ENCODE measurements around the gene SLAIN1. TPM values are rescaled to one million over a fixed set of nuclear protein-coding genes. Genes with fewer than 3 reads are reported as not detected.

Gene SLAIN1
- total and polyA plus RNA-seq, 2 experiments from 2014 or later, result not detected

DNA sequence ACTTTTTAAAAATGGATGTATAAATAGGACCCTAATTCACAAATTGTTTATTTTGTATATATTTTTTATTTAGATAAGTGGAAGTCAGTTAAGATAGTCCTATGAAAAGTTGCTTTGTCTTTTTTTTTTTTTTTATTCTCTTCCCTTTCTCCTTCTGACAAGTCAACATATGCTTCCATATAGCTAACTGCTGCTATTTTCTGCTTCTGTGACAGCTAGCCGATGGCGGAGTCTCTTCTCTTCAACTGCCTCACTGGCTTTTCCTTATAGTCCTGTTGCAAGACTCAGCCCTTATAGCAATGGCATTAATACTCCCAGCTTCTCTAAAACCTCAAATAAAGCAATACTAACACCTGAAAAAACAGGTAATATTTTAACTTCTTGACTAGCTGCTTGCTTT, 45.3 kb downstream of the SLAIN1 start:
- H4K20me1 ChIP-seq (ENCODE audit: insufficient read depth), result no peaks in the 10 kb centered on the region
- no peaks in the 10 kb centered on the region for H3K36me3 ChIP-seq (ENCODE audit: low read depth)
- H3K9me2 ChIP-seq (ENCODE audit: insufficient read depth), result no peaks in the 10 kb centered on the region
- H3K4me3 ChIP-seq, result no peak overlapping the region
- H3F3A ChIP-seq (ENCODE audit: insufficient read depth), result no peaks in the 10 kb centered on the region
- DNase-seq, result no peak
- WGBS, 2 experiments (ENCODE audit: low coverage in 1 of 2, low lambda C conversion rate in 2 of 2, missing lambda C conversion rate in 2 of 2), result 82 to 89% methylated on average over 2 of the region's 2 CpGs
- TF ChIP-seq EZH2 (IDR thresholded peaks at IDR 0.05; ENCODE audit: insufficient read depth, poor library complexity, severe bottlenecking) (no peak), EZH2phosphoT487 (IDR thresholded peaks at IDR 0.05; ENCODE audit: insufficient read depth, low read depth) (no peak)
- in situ Hi-C loops (cut with MboI), result no loop called here
- H2AFZ ChIP-seq, result no peak overlapping the region
- H3K4me1 ChIP-seq (ENCODE audit: insufficient read depth), result no peaks in the 10 kb centered on the region
- no peak overlapping the region for H3K9ac ChIP-seq
- H3K27ac ChIP-seq, result no peak overlapping the region
- no peak overlapping the region for H3K4me2 ChIP-seq (ENCODE audit: unreplicated experiment)
- H3K27me3 ChIP-seq (replicated peaks; ENCODE audit: insufficient read depth), result no peaks in the 10 kb centered on the region; the same call in 1 of the 2 replicates
- no peaks in the 10 kb centered on the region for H3K79me2 ChIP-seq (ENCODE audit: insufficient read depth)
- H3K9me3 ChIP-seq (ENCODE audit: low read depth), result no peaks in the 10 kb centered on the region

DNA sequence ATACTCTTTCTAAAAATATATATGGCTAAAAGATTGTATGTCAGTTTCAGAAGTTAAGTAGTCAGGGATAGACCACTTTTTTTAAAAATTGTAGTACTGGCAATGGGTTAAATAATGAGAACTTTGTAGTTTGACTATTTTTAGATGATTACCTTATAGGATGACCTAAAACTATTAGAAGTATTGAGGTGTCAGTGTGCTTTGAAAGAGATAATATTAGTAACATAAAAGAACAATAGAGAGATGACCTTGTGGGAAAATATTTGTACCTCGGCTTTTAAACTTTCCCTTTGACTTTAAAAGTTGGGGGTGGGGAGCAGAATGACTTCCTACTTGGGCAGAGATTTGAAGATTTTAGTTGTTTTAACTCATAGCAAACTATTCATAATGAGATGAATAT, 48.3 kb downstream of the SLAIN1 start:
- TF ChIP-seq EZH2 (IDR thresholded peaks at IDR 0.05; ENCODE audit: insufficient read depth, poor library complexity, severe bottlenecking) (no peak), EZH2phosphoT487 (IDR thresholded peaks at IDR 0.05; ENCODE audit: insufficient read depth, low read depth) (no peak)

DNA sequence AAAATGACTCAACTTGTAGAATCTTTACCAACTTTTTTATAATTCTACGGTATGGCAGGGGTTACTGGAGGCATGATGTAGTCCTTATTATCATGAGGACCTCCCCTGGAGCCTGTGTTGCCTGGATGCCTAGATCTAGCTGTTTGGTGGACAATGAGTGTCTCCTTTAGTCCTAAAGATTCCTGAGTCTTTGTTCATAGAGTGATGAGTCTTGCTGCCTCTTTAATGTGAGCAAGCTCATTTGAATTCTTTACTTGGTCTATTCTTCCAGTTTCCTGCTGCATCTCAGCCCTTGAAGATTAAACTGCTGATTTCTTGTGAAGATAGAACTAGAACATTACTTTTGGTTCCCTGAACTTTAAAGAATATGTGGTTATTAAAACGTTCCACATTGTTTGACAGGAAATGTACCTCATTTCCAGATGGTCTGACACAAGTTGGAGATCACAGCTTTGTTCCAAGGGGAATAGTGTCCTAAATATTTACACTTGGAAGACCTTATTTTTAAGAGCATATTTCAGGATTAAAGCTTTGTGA, 51.9 kb downstream of the SLAIN1 start:
- no peaks in the 10 kb centered on the region; the same call in 1 of the 2 replicates for H3K27me3 ChIP-seq (replicated peaks; ENCODE audit: insufficient read depth)
- H2AFZ ChIP-seq, result no peak overlapping the region
- no peaks in the 10 kb centered on the region for H3K9me3 ChIP-seq (ENCODE audit: low read depth)
- H4K20me1 ChIP-seq (ENCODE audit: insufficient read depth), result no peaks in the 10 kb centered on the region
- H3K4me3 ChIP-seq, result no peak overlapping the region
- DNase-seq, result peak; percentile 27
- no peaks in the 10 kb centered on the region for H3K36me3 ChIP-seq (ENCODE audit: low read depth)
- H3K9me2 ChIP-seq (ENCODE audit: insufficient read depth), result no peaks in the 10 kb centered on the region
- no peak overlapping the region for H3K4me2 ChIP-seq (ENCODE audit: unreplicated experiment)
- TF ChIP-seq EZH2 (IDR thresholded peaks at IDR 0.05; ENCODE audit: insufficient read depth, poor library complexity, severe bottlenecking) (no peak), EZH2phosphoT487 (IDR thresholded peaks at IDR 0.05; ENCODE audit: insufficient read depth, low read depth) (no peak)
- H3K27ac ChIP-seq, result no peak overlapping the region
- H3F3A ChIP-seq (ENCODE audit: insufficient read depth), result no peaks in the 10 kb centered on the region
- no peaks in the 10 kb centered on the region for H3K4me1 ChIP-seq (ENCODE audit: insufficient read depth)
- no peak overlapping the region for H3K9ac ChIP-seq
- in situ Hi-C loops (cut with MboI), result no loop called here
- WGBS, 2 experiments (ENCODE audit: low coverage in 1 of 2, low lambda C conversion rate in 2 of 2, missing lambda C conversion rate in 2 of 2), result 28 to 29% methylated on average over 2 of the region's 2 CpGs
- H3K79me2 ChIP-seq (ENCODE audit: insufficient read depth), result no peaks in the 10 kb centered on the region

More for the DNA sequence above, 48.3 kb downstream of the SLAIN1 start:
- H3K4me2 ChIP-seq (ENCODE audit: unreplicated experiment), result no peak overlapping the region
- H3K27ac ChIP-seq, result no peak overlapping the region
- no peaks in the 10 kb centered on the region for H3K9me2 ChIP-seq (ENCODE audit: insufficient read depth)
- no peak overlapping the region for H2AFZ ChIP-seq
- no peaks in the 10 kb centered on the region for H4K20me1 ChIP-seq (ENCODE audit: insufficient read depth)
- in situ Hi-C loops (cut with MboI), result no loop called here
- WGBS, 2 experiments (ENCODE audit: low coverage in 1 of 2, low lambda C conversion rate in 2 of 2, missing lambda C conversion rate in 2 of 2), result 82 to 93% methylated on average over 1 of the region's 1 CpG
- H3K9me3 ChIP-seq (ENCODE audit: low read depth), result no peaks in the 10 kb centered on the region
- no peaks in the 10 kb centered on the region; the same call in 1 of the 2 replicates for H3K27me3 ChIP-seq (replicated peaks; ENCODE audit: insufficient read depth)
- H3F3A ChIP-seq (ENCODE audit: insufficient read depth), result no peaks in the 10 kb centered on the region
- H3K79me2 ChIP-seq (ENCODE audit: insufficient read depth), result no peaks in the 10 kb centered on the region
- H3K9ac ChIP-seq, result no peak overlapping the region
- H3K4me1 ChIP-seq (ENCODE audit: insufficient read depth), result no peaks in the 10 kb centered on the region
- H3K4me3 ChIP-seq, result no peak overlapping the region
- DNase-seq, result no peak
- H3K36me3 ChIP-seq (ENCODE audit: low read depth), result no peaks in the 10 kb centered on the region

DNA sequence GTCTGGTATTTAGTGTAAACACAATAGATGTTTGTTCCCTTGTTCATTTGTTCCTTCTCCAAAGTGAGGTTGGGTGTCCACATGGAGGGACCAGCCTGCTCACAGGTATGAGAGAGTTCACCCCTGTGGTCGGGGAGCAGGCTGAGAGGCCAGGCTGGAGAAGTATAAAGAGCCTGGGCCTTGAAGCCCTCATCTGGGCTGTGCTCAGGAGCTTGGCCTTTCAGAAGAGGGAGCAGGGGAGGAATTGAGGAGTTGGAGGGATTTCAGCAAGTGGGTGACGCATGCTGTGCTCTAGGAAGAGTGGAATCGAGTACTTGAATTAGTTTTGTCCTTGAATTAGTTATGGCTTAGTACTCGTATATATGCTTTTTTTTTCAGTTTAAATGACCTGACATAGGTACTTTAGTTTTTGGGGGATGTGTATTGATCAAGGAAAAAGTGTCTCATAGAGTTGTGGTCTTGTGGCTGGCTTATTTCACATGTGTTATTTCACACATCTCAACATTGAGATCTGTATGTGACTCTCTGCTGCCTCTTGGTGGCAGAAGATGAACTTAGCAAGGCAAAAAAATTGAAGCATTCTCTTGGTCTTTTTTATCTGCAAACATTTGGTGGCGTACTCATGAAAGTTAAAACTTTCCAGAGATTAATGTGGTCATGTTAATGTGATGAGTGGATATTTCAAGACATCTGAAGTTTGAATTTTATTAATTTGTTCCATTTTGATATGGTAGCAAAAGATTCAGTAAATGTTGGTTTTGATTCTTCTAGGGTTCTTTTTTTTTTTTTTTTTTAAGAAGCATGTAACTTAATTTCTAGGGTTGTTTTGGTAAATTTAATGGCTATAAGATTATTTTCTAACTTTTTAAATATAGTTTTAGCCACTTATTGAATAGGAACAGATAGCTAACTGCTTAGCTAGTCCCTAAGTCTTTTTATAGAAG, 54.3 kb downstream of the SLAIN1 start:
- H4K20me1 ChIP-seq (ENCODE audit: insufficient read depth), result no peaks in the 10 kb centered on the region
- peak; percentile 63 for DNase-seq
- no peaks in the 10 kb centered on the region for H3K4me1 ChIP-seq (ENCODE audit: insufficient read depth)
- H3K27me3 ChIP-seq (replicated peaks; ENCODE audit: insufficient read depth), result no peaks in the 10 kb centered on the region; the same call in 1 of the 2 replicates
- H3K9me2 ChIP-seq (ENCODE audit: insufficient read depth), result no peaks in the 10 kb centered on the region
- no peaks in the 10 kb centered on the region for H3K79me2 ChIP-seq (ENCODE audit: insufficient read depth)
- no peak overlapping the region for H3K4me3 ChIP-seq
- no peak overlapping the region for H3K9ac ChIP-seq
- TF ChIP-seq EZH2phosphoT487 (IDR thresholded peaks at IDR 0.05; ENCODE audit: insufficient read depth, low read depth) (no peak), EZH2 (IDR thresholded peaks at IDR 0.05; ENCODE audit: insufficient read depth, poor library complexity, severe bottlenecking) (no peak)
- WGBS, 2 experiments (ENCODE audit: low coverage in 1 of 2, low lambda C conversion rate in 2 of 2, missing lambda C conversion rate in 2 of 2), result 58 to 61% methylated on average over 5 of the region's 5 CpGs
- no peaks in the 10 kb centered on the region for H3K36me3 ChIP-seq (ENCODE audit: low read depth)
- H3K27ac ChIP-seq, result no peak overlapping the region
- H3F3A ChIP-seq (ENCODE audit: insufficient read depth), result no peaks in the 10 kb centered on the region
- H3K4me2 ChIP-seq (ENCODE audit: unreplicated experiment), result no peak overlapping the region
- no peaks in the 10 kb centered on the region for H3K9me3 ChIP-seq (ENCODE audit: low read depth)
- in situ Hi-C loops (cut with MboI), result no loop called here
- H2AFZ ChIP-seq, result no peak overlapping the region

Data from GM23248 (cell line).